Subcutaneous adipose tissue (tissue), 4 donors: ENCODE results near the gene IFT57. TPM values are rescaled to one million over a fixed set of nuclear protein-coding genes. Genes with fewer than 3 reads are reported as not detected.

Experiments
- CTCF ChIP-seq: fragments of 450-650 bp; IDR thresholded peaks from one replicate; pipeline ENCODE4 v1.5.1; 2016; ENCODE audit warnings: low read depth, mild to moderate bottlenecking, control low read depth, antibody characterized with exemption, moderate library complexity
- total RNA-seq, 4 donors: library from RNA; depleted of rRNA; stranded (reverse); fragments of >200 nt; gene quantifications; one replicate each; pipeline ENCODE4 v1.1.0, GENCODE V29; 2016

IFT57 gene
- total RNA-seq, 4 donors from 2014 or later, result 24.3 to 53.3 (median 34.4) TPM

- no peak for TF ChIP-seq CTCF
Measured at GRCh38 chr3:108215871-108216270, 6.4 kb downstream of the IFT57 start.

- no peak for TF ChIP-seq CTCF
Measured at GRCh38 chr3:108209579-108209978, 12.6 kb downstream of the IFT57 start.

- no peak for TF ChIP-seq CTCF
Measured at GRCh38 chr3:108208831-108209230, 13.4 kb downstream of the IFT57 start.

- TF ChIP-seq CTCF, result no peak
Measured at GRCh38 chr3:108202834-108203233, 19.4 kb downstream of the IFT57 start.

- no peak for TF ChIP-seq CTCF
Measured at GRCh38 chr3:108202080-108202479, 20.1 kb downstream of the IFT57 start.

GRCh38 chr3:108201258-108201657, 21.0 kb downstream of the IFT57 start:
- no peak for TF ChIP-seq CTCF

GRCh38 chr3:108200578-108200977, 21.6 kb downstream of the IFT57 start:
- no peak for TF ChIP-seq CTCF
